Activated CD4-positive, alpha-beta T cell treated with anti-CD3 and anti-CD28 coated beads for 36 hours (primary cell): ENCODE data around the gene ARMC3. TPM values are rescaled to one million over a fixed set of nuclear protein-coding genes. Genes with fewer than 3 reads are reported as not detected.
"Not testable (repeated sequence)": the region's sequence is repeated elsewhere in the genome, so short reads cannot be mapped to it uniquely, and the experiment has no call there.

Experiments used
- ATAC-seq: fragments of 200-7000 bp; cut with Tn5 transposase; one replicate; pipeline ENCODE4 v1.10.0; 2021; ENCODE audit warnings: mild to moderate bottlenecking, moderate library complexity
- CTCF ChIA-PET: fragments of 350-600 bp; sonication (Branson Sonifier 250); formaldehyde crosslinking; loops from one replicate; lab custom pipeline; 2021; ENCODE audit warnings: antibody characterized with exemption; lab: Charles Lee
- POLR2A ChIA-PET: fragments of 350-600 bp; sonication (Branson Sonifier 250); formaldehyde crosslinking; loops from one replicate; lab custom pipeline; 2021; ENCODE audit warnings: antibody characterized with exemption, inconsistent platforms; lab: Charles Lee
- DNase-seq: peaks from one replicate; pipeline ENCODE4 v3.0.0-alpha.2; 2020
- H3K27ac Mint-ChIP-seq: one replicate; pipeline ENCODE4 v1.8.0; 2021; ENCODE audit warnings: mixed read lengths
- H3K27me3 Mint-ChIP-seq: one replicate; pipeline ENCODE4 v1.8.0; 2021; ENCODE audit warnings: mixed read lengths
- H3K36me3 Mint-ChIP-seq: one replicate; pipeline ENCODE4 v1.8.0; 2021; ENCODE audit warnings: low read depth, mixed read lengths
- H3K4me1 Mint-ChIP-seq: one replicate; pipeline ENCODE4 v1.8.0; 2021; ENCODE audit warnings: mixed read lengths
- H3K4me3 Mint-ChIP-seq: one replicate; pipeline ENCODE4 v1.8.0; 2021; ENCODE audit warnings: mild to moderate bottlenecking, moderate library complexity, mixed read lengths
- H3K9me3 Mint-ChIP-seq: one replicate; pipeline ENCODE4 v1.8.0; 2021; ENCODE audit warnings: low read depth, mixed read lengths
- intact Hi-C, 2 experiments: fragments of 100-400 bp; cut with DNase I in 1 of 2; cut with micrococcal nuclease in 1 of 2; formaldehyde crosslinking; loops; one replicate each; pipeline versions ENCODE4 v1.14.2 to v1.15.1; 2022 to 2024; cut with DNase I, micrococcal nuclease
- total RNA-seq, 2 experiments: library from RNA; stranded (reverse); gene quantifications; one replicate each; pipeline ENCODE4 v1.2.3, GENCODE V29; 2021

Gene ARMC3
- total RNA-seq, 2 experiments from 2014 or later: not detected

GRCh38 chr10:23067337-23067736, 139.5 kb downstream of the ARMC3 start:
- ATAC-seq: no peak
- no peak overlapping the region for H3K27ac Mint-ChIP-seq
- H3K9me3 Mint-ChIP-seq: no peaks in the 10 kb centered on the region
- intact Hi-C loops: loop anchor here (5.0 to 10.0 kb wide), 4 partner anchors 80 to 1065 kb away; partner anchors contain the start of genes DNAJC1 (in 1 of the 2) and EBLN1 (in 1 of the 2)
- H3K36me3 Mint-ChIP-seq: no peaks in the 10 kb centered on the region
- POLR2A ChIA-PET: no interaction called here
- CTCF ChIA-PET: interaction anchor here (0.8 to 1.0 kb wide), 2 partner anchors 10 to 1835 kb away, joined by 3 to 4 read pairs; no protein-coding TSS in a partner anchor
- H3K27me3 Mint-ChIP-seq: peaks cover 2% of the 10 kb centered on the region
- DNase-seq: no peak
- no peak overlapping the region for H3K4me3 Mint-ChIP-seq
- H3K4me1 Mint-ChIP-seq: peaks cover 4% of the 10 kb centered on the region

- H3K9me3 Mint-ChIP-seq: no peaks in the 10 kb centered on the region
- peak; percentile 88 for ATAC-seq
- H3K27me3 Mint-ChIP-seq: peaks cover 2% of the 10 kb centered on the region
- peak; percentile 83 for DNase-seq
- no peak overlapping the region for H3K4me3 Mint-ChIP-seq
- no peak overlapping the region for H3K27ac Mint-ChIP-seq
- H3K36me3 Mint-ChIP-seq: no peaks in the 10 kb centered on the region
- POLR2A ChIA-PET: no interaction called here
- peaks cover 4% of the 10 kb centered on the region for H3K4me1 Mint-ChIP-seq
- intact Hi-C loops: loop anchor here (1.0 to 10.0 kb wide), 7 partner anchors 79 to 1075 kb away; partner anchors contain the start of genes DNAJC1 (in 1 of the 2) and EBLN1 (in 1 of the 2)
- CTCF ChIA-PET: interaction anchor here (0.7 to 1.4 kb wide), 4 partner anchors 11 to 1088 kb away, joined by 3 to 6 read pairs (median 4); no protein-coding TSS in a partner anchor
These were observed 140.3 kb downstream of the ARMC3 start for GRCh38 chr10:23067939-23068775.

- ATAC-seq (no peak), DNase-seq (no peak)
- H3K4me3 Mint-ChIP-seq: no peak overlapping the region
- H3K36me3 Mint-ChIP-seq: no peaks in the 10 kb centered on the region
- H3K27ac Mint-ChIP-seq: no peak overlapping the region
- H3K27me3 Mint-ChIP-seq: peaks cover 2% of the 10 kb centered on the region
- no peaks in the 10 kb centered on the region for H3K9me3 Mint-ChIP-seq
- CTCF ChIA-PET: interaction anchor here (0.7 to 1.4 kb wide), 3 partner anchors 25 to 1089 kb away, joined by 3 to 6 read pairs (median 5); no protein-coding TSS in a partner anchor
- H3K4me1 Mint-ChIP-seq: peaks cover 4% of the 10 kb centered on the region
- POLR2A ChIA-PET: no interaction called here
- intact Hi-C loops: loop anchor here (2.0 to 10.0 kb wide), 5 partner anchors 80 to 1067 kb away; partner anchors contain the start of genes DNAJC1 (in 1 of the 2) and EBLN1 (in 1 of the 2)
These were observed 141.4 kb downstream of the ARMC3 start for GRCh38 chr10:23069019-23069815.

- H3K27ac Mint-ChIP-seq, POLR2A ChIA-PET, H3K9me3 Mint-ChIP-seq, H3K4me3 Mint-ChIP-seq, H3K36me3 Mint-ChIP-seq, intact Hi-C loops, DNase-seq, H3K27me3 Mint-ChIP-seq, H3K4me1 Mint-ChIP-seq, ATAC-seq: not testable (repeated sequence)
- CTCF ChIA-PET: interaction anchor here (0.7 kb wide), 1 partner anchor 1070 kb away, joined by 4 read pairs; no protein-coding TSS in a partner anchor
These were observed 142.4 kb downstream of the ARMC3 start for GRCh38 chr10:23070092-23070912.

GRCh38 chr10:23070913-23071218, 143.0 kb downstream of the ARMC3 start:
- DNase-seq: no peak
- Mint-ChIP-seq H3K27me3 (peaks cover 8% of the 10 kb centered on the region), H3K36me3 (no peaks in the 10 kb centered on the region), H3K27ac (no peak overlapping the region), H3K4me3 (no peak overlapping the region), H3K4me1 (peaks cover 4% of the 10 kb centered on the region), H3K9me3 (no peaks in the 10 kb centered on the region)
- ChIA-PET CTCF (interaction anchor here (0.7 kb wide), 1 partner anchor 1070 kb away, joined by 4 read pairs; no protein-coding TSS in a partner anchor), POLR2A (no interaction called here)
- ATAC-seq: no peak
- intact Hi-C loops: no loop called here

GRCh38 chr10:23072593-23072992, 144.7 kb downstream of the ARMC3 start:
- DNase-seq, H3K4me1 Mint-ChIP-seq, POLR2A ChIA-PET, H3K27ac Mint-ChIP-seq, intact Hi-C loops, ATAC-seq, H3K36me3 Mint-ChIP-seq, H3K4me3 Mint-ChIP-seq, H3K9me3 Mint-ChIP-seq: not testable (repeated sequence)
- CTCF ChIA-PET: interaction anchor here (0.6 to 1.2 kb wide), 3 partner anchors 645 to 1793 kb away, joined by 3 read pairs; no protein-coding TSS in a partner anchor
- peaks cover 12% of the 10 kb centered on the region for H3K27me3 Mint-ChIP-seq

- no peaks in the 10 kb centered on the region for H3K4me1 Mint-ChIP-seq
- DNase-seq (no peak), ATAC-seq (no peak)
- no peak overlapping the region for H3K27ac Mint-ChIP-seq
- H3K36me3 Mint-ChIP-seq: no peaks in the 10 kb centered on the region
- intact Hi-C loops: no loop called here
- POLR2A ChIA-PET: interaction anchor here (0.6 kb wide), 1 partner anchor 90 kb away, joined by 4 read pairs; no protein-coding TSS in a partner anchor
- CTCF ChIA-PET: interaction anchor here (0.6 to 1.2 kb wide), 3 partner anchors 30 to 1794 kb away, joined by 3 read pairs; no protein-coding TSS in a partner anchor
- H3K4me3 Mint-ChIP-seq: no peak overlapping the region
- H3K9me3 Mint-ChIP-seq: no peaks in the 10 kb centered on the region
- H3K27me3 Mint-ChIP-seq: peaks cover 12% of the 10 kb centered on the region
These were observed 145.7 kb downstream of the ARMC3 start for GRCh38 chr10:23073527-23073926.

GRCh38 chr10:23075672-23076071, 147.8 kb downstream of the ARMC3 start:
- DNase-seq (no peak), ATAC-seq (peak; percentile 61)
- no peaks in the 10 kb centered on the region for H3K36me3 Mint-ChIP-seq
- intact Hi-C loops: no loop called here
- no peak overlapping the region for H3K4me3 Mint-ChIP-seq
- no peaks in the 10 kb centered on the region for H3K9me3 Mint-ChIP-seq
- ChIA-PET POLR2A (no interaction called here), CTCF (interaction anchor here (1.4 kb wide), 1 partner anchor 10 kb away, joined by 3 read pairs; no protein-coding TSS in a partner anchor)
- no peak overlapping the region for H3K27ac Mint-ChIP-seq
- peaks cover 22% of the 10 kb centered on the region for H3K27me3 Mint-ChIP-seq
- no peaks in the 10 kb centered on the region for H3K4me1 Mint-ChIP-seq

GRCh38 chr10:23078114-23078513, 150.3 kb downstream of the ARMC3 start:
- H3K9me3 Mint-ChIP-seq: no peaks in the 10 kb centered on the region
- no peaks in the 10 kb centered on the region for H3K4me1 Mint-ChIP-seq
- DNase-seq (no peak), ATAC-seq (no peak)
- intact Hi-C loops: no loop called here
- H3K36me3 Mint-ChIP-seq: no peaks in the 10 kb centered on the region
- no peak overlapping the region for H3K27ac Mint-ChIP-seq
- ChIA-PET POLR2A (no interaction called here), CTCF (no interaction called here)
- peaks cover 23% of the 10 kb centered on the region for H3K27me3 Mint-ChIP-seq
- H3K4me3 Mint-ChIP-seq: no peak overlapping the region

- Mint-ChIP-seq H3K27me3 (peaks cover 24% of the 10 kb centered on the region), H3K4me1 (no peaks in the 10 kb centered on the region), H3K4me3 (no peak overlapping the region), H3K9me3 (no peaks in the 10 kb centered on the region), H3K27ac (no peak overlapping the region), H3K36me3 (no peaks in the 10 kb centered on the region)
- ATAC-seq: no peak
- ChIA-PET POLR2A (no interaction called here), CTCF (no interaction called here)
- DNase-seq: no peak
- intact Hi-C loops: no loop called here
These were observed 151.8 kb downstream of the ARMC3 start for GRCh38 chr10:23079700-23080099.
